ENCODE data around the gene SQSTM1.

SQSTM1 gene

DNA sequence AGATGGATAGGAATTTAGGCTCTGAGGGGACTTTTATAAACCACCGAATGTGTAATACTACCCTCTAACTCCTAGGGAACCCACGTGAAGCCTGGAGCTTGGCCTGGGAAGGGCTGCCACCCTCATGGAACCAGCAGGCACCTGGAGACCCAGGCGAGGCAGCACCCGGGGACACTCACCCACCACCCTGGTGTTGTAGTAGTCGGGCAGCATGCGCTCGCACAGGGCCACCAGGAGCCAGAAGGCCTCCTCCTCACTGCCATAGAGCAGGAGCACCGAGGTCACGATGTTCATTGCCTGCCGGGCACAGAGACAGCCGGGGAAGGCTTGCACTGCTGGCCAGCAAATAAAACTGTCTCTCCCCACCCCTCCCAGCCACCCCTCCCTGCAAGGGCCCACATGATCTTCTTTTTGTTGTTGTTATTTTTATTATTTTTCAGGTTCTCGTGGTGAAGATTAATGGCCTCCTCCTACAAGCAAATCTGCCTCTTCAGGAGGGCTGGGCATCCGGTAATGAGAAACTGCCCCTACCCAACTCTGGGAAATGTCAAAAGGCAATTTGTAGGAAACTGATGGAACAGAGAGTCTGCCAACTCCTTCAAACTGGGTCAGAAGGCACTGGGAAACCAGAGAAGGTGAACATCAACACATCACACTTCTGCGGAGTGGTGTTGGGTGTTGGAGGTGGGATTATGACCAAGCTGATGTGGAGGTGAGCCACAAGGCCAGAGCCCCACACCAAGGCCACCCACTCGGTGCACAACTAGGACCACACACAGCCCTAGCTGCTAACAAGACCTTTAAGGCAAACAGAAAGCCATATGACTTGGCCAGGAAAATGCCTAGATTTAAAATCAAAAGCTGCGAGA, 55.3 kb downstream of the SQSTM1 start:
- DNase-seq: no peak

DNA sequence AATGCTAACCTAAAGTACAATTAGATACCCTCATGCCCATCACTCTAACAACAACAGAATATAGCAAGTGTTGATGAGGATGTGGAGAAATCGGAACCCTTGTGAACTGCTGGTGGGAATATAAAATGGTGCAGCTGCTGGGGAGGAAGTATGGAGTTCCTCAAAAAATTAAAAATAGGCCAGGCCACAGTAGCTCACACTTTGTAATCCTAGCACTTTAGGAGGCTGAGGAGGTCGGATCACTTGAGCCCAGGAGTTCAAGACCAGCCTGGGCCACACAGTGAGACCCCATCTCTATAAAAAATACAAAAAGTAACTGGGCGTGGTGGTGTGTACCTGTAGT, 55.9 kb downstream of the SQSTM1 start:
- no peak for DNase-seq

DNA sequence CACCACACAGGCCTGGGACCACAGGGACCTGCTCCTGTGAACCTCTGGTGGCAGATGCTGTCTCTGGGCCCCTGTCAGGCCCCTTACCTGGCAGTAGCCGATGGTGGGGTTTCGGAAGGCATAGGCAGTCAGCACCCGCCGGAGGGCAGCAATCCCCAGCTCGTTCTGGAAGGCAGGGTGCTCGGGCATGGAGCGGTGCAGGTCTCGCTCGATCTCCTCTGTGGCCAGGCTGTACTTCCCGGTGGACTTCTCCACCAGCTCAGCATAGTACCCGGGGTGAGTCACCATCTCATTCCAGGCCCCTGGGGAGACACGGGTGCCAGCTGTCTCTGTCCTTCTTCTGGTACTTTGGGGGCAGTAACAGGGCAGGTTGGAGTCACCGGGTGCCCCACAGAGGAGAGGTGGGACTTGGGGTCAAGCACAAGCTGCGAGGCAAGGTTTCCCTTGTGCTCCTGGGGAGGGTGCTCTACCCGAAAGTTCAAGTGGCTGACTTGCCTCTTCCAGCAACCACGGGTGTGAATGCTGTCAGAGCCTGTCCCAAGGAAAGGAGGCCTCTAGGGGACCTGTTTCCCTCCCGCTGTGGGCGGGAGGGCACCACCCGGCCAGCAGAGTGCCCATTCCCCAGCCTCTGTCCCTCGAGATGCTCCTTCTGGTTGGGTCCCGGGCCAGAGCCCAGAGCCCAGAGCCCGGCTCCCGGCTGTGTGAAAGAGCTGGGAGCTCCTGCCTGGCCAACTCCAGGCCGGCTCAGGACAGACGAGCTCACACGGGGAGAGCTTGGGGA, 57.7 kb downstream of the SQSTM1 start:
- DNase-seq: no peak

DNA sequence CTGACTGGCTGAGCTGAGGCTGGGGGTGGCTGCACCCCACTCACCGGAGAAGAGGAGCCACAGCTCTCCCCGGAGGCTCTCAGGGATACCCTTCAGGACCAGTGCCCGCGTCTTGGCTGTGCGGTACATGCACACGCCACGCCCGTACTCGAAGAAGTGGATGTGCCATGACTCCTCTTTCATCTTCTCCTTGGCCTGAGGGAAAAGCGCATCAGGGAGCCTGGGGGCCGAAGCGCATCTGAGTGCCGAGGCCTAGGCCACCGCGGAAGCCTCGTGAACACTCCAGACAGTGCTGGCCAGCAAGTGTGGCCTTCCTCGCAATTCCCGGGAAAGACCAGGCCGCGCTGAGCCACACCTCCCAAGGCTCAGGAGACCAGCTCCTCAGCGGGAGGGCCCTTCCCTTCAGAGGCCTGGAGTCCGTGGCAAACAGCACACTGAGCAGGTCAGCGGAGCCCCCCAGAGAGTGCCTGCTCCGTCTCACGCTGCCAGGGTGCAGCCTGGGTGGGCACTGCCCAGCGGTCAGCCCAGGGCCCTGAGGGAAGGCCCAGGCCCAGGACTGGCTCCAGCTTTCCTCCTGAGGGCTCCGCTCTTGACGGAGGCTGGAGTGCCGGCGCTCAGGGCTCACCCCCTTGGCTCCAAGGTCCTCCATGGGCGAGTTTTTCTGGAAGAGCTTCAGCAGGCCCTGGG, 58.4 kb downstream of the SQSTM1 start:
- no peak for DNase-seq

DNA sequence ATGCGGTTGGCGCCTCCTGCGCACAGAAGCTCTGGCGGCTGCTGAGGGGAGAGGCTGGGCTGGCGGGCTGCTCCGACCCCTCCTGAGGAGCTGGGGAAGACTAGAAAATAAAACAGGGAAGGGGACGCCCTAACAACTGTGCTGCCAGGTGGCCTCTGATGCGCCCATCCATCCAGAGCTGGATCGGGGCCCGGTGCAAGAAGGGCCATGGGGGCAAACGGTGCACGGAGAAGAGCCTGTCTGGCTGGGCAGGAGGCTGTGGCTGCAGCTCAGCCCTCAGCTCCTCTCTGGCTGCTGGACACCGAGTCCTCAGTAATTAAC, 58.9 kb downstream of the SQSTM1 start:
- DNase-seq: no peak

DNA sequence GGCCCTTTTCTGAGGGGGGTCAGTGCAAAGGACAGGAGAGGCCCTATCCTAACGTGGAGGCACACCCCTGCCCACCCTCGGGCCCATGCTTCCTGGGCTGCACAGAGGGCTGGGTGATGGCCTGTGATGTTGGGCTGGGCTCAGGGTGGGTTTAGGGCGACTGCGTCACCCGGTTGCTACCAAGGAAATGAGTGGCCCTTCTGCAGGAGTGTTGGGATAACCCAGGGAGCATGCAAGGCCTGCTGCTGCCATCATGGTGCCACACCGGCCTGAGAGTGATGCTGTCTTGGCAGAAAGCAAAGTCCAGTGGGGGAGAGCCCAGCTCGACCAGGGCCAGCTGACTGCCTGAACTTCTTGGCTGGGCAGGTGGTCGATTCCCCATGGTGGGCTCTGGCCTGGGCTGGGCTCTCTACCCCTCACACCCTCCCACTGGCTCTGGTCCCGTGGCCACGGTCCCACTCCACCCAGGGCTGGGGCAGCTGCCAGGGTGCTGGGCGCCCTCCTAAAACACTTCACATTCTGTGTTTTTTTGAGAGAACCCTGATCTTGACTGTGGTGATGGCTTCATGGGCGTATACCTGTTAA, 59.5 kb downstream of the SQSTM1 start:
- DNase-seq: no peak

DNA sequence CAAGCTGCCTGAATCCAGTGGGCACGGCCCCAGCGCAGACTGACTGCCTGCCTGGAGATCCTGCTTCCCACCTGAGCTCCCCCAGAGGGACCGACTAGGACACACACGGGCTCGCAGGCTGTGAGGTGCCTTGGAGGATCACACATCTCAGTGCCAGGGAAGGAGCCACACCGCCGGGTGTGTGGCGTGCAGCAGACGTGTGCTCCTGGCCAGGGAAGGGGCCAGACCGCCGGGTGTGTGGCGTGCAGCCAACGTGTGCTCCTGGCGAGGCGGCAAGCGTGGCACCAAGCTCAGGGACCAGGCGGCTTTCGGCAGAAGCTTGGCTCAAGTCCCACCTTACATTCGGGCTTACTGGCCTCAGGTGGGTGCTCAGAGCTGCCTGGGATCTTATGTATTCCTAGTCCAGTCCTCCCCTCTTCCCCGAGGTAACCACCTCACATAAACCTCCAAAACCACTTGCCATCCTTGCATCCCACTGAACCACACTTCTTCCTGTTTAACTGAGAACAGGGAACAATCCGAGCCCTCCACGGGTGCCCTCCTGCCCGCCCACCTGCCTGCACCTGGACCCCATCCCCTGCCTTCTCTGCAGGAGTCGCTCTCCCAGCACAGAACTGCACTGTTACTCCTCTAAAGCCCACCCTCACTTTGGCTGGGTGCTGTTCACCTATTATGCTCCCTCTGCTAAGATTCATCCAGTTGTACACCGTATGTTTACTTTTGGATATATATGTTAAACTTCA, 60.3 kb downstream of the SQSTM1 start:
- no peak for DNase-seq

DNA sequence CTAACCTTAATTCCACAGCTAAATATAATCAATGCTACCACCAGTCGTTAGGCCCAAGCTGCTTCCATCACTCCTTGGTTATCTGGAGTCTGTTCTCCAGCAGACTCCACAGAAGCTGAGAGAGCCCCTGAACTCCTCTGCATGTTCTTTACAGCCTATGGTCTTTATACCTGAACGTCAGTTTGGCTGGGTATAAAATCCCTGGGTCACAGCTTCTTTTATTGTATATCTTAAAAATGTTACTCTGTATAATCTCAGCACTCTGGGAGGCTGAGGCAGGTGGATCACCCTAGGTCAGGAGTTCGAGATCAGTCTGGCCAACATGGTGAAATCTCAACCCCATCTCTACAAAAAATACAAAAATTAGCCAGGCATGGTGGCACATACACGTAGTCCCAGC, 61.6 kb downstream of the SQSTM1 start:
- DNase-seq: no peak

DNA sequence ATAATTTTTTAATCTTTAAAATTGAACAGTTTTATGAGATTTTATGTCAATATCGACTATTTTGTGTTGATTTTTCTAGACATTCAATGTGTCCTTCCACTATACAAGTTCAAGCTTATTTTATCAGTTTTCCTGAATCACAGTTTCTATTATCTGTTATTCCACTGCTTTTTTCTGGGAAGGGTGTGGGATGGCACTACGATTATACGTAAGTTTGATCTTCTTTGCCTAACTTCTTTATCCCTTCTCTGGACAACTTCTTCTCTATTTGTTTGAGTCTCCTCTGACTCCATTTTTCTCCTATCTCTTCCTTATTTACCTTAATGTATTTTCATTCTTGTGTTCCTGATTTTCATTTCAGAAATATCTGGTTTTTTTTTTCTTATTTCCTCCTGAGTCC, 62.5 kb downstream of the SQSTM1 start:
- no peak for DNase-seq

DNA sequence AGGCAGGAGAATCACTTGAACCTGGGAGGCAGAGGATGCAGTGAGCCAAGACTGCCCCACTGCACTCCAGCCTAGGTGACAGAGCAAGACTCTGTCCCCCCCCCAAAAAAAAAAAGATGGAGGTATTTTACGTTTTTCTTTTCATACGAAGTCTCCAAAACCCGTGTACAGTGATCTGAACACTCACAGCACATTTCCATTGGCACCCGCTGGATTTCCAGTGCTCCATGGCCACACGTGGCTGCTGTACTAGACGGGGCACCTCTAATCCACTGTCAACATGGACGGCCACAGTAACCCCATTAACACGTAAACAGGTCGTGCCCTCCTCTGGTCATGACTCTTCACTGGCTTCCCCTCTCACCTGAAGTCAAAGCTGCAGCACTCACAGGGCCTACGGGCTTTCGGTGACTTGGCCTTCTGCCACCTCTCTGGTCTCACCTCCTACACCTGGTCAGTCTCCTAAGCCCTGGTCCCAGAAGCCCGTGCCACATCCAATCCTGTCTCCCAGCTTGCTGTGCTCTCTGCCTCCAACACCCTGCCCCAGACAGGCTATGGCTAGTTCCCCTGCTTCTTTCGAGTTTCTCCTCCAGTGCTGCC, 64.9 kb downstream of the SQSTM1 start:
- no peak for DNase-seq

DNA sequence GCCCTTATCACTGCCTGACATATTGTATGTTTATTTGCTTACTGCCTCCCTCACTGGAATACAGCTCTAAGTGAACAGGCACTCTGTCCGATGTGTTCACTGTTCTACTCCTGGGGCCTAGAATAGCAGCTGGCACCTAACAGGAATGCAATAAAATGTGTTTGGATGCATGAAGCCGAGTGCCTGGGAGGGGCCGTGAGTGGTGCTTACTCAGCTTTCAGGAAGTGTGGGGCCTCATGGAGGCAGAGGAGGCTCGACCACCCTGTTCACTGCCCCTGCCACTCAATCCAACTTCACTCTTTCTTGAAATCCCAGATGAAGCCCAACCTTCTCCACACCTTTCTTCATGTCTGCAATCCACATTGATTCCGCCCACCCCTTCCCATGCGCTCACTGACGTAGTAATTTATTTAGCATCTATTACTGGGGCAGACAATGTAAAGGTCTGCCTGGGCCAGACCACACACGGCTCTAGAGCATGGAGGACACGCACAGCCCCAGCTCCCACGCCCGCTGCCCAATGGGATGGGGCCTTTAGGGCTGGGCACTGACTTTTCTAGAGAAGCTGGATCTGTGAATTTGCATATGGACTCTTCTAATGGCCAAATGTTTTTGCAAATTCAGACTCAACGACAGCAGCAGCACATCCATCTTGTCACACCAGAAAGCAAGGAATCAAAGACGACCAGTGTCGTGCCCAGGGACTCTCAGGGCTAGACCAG, 65.6 kb downstream of the SQSTM1 start:
- no peak for DNase-seq

DNA sequence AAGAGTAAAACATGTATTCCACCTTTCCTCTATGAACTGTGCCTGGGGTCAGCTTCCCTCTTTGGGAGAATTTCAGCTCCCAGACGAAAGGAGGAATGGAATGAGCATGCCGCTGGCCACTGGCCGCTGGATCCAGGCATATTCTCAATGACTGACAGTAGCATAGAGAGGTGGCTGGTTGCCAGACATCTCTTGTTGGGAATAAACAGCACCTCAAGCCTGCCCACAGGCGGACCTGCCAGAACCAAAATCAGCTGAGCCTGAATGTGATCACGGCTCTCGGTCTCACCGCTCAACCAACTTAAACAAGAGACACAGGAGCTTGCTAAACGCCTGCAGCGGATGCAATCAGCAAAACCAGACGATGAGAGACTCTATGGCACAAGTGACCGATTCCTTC, 66.4 kb downstream of the SQSTM1 start:
- no peak for DNase-seq

All from NCI-H524 treated with DMSO at 0.1 percent for 48 hours (cell line).